Neural cell (in vitro differentiated cells): Measurements from ENCODE around the gene ZNF385D. TPM values are rescaled to one million over a fixed set of nuclear protein-coding genes. Genes with fewer than 3 reads are reported as not detected.

Source experiments
- H2AFZ ChIP-seq: fragments of 200-600, 300-800 bp; sonication (generic), shearing (Covaris generic); 2 replicates; pipeline ENCODE4 v1.6.0; 2014; ENCODE audit warnings: low read depth, mild to moderate bottlenecking, antibody characterized with exemption, low read length, moderate library complexity
- H3F3A ChIP-seq: fragments of 200-600 bp; shearing (Covaris generic); 2 replicates; pipeline ENCODE4 v1.6.1; 2016; ENCODE audit warnings: mild to moderate bottlenecking, moderate library complexity, mixed read lengths, antibody characterized with exemption, low read length; ENCODE audit not compliant: insufficient read depth, poor library complexity, severe bottlenecking
- H3K27ac ChIP-seq: fragments of 200-600, 300-800 bp; sonication (generic), shearing (Covaris generic); 2 replicates; pipeline ENCODE4 v1.5.1; 2014; ENCODE audit warnings: mild to moderate bottlenecking, low read length, moderate library complexity
- H3K27me3 ChIP-seq: fragments of 300-800, 200-600 bp; sonication (generic), shearing (Covaris generic); 2 replicates; pipeline ENCODE4 v1.6.0; 2014; ENCODE audit warnings: mild to moderate bottlenecking, low read depth, low read length, moderate library complexity; ENCODE audit not compliant: insufficient read depth
- H3K36me3 ChIP-seq: fragments of 300-800, 200-600 bp; sonication (generic), shearing (Covaris generic); 2 replicates; pipeline ENCODE4 v1.5.1; 2014; ENCODE audit warnings: mild to moderate bottlenecking, antibody characterized with exemption, low read length, moderate library complexity; ENCODE audit not compliant: insufficient read depth
- H3K4me2 ChIP-seq: fragments of 300-800, 200-600 bp; sonication (generic), shearing (Covaris generic); 2 replicates; pipeline ENCODE4 v1.6.0; 2014; ENCODE audit warnings: mild to moderate bottlenecking, low read length
- H3K4me3 ChIP-seq: fragments of 300-800, 200-600 bp; sonication (generic), shearing (Covaris generic); 2 replicates; pipeline ENCODE4 v1.5.1; 2014; ENCODE audit warnings: mild to moderate bottlenecking, low read length, moderate library complexity
- H3K79me2 ChIP-seq: fragments of 200-600 bp; shearing (Covaris generic); replicated peaks from 2 replicates; pipeline ENCODE4 v1.6.0; 2014; ENCODE audit warnings: mild to moderate bottlenecking, low read length, moderate library complexity; ENCODE audit not compliant: insufficient read depth
- H3K9ac ChIP-seq: fragments of 300-800, 200-600 bp; sonication (generic), shearing (Covaris generic); 2 replicates; pipeline ENCODE4 v1.6.1; 2016; ENCODE audit warnings: mild to moderate bottlenecking, low read length, mixed read lengths
- H3K9me2 ChIP-seq: fragments of 200-600 bp; shearing (Covaris generic); 2 replicates; pipeline ENCODE4 v1.6.1; 2016; ENCODE audit warnings: mild to moderate bottlenecking, low read length, mixed read lengths; ENCODE audit not compliant: insufficient read depth
- H3K9me3 ChIP-seq: fragments of 200-600, 300-800 bp; sonication (generic), shearing (Covaris generic); 2 replicates; pipeline ENCODE4 v1.6.1; 2016; ENCODE audit warnings: mild to moderate bottlenecking, mixed run types, low read length, moderate library complexity, mixed read lengths
- H4K20me1 ChIP-seq: fragments of 200-600 bp; shearing (Covaris generic); 2 replicates; pipeline ENCODE4 v1.6.1; 2016; ENCODE audit warnings: mild to moderate bottlenecking, mixed run types; ENCODE audit not compliant: insufficient read depth
- EP300 ChIP-seq: fragments of 450-650 bp; conservative IDR thresholded peaks from 2 replicates; pipeline ENCODE4 v1.6.1; 2014; ENCODE audit warnings: antibody characterized with exemption, mild to moderate bottlenecking, moderate library complexity; ENCODE audit not compliant: poor library complexity, severe bottlenecking
- EZH2 ChIP-seq: fragments of 200-600, 300-800 bp; shearing (Covaris generic), sonication (generic); IDR thresholded peaks from 2 replicates; pipeline ENCODE4 v1.6.1; 2014; ENCODE audit warnings: antibody characterized with exemption, low read length, borderline replicate concordance, mild to moderate bottlenecking; ENCODE audit not compliant: insufficient read depth, poor library complexity, severe bottlenecking
- MXI1 ChIP-seq: fragments of 450-650 bp; conservative IDR thresholded peaks from 2 replicates; pipeline ENCODE4 v1.6.1; 2014; ENCODE audit warnings: antibody characterized with exemption, mild to moderate bottlenecking; ENCODE audit not compliant: poor library complexity, severe bottlenecking
- POLR2AphosphoS5 ChIP-seq: IDR thresholded peaks from 2 replicates; pipeline ENCODE4 v1.6.1; 2012
- RAD21 ChIP-seq: fragments of 450-650 bp; conservative IDR thresholded peaks from 2 replicates; pipeline ENCODE4 v1.6.1; 2014; ENCODE audit warnings: antibody characterized with exemption, mild to moderate bottlenecking, moderate library complexity
- SMC3 ChIP-seq: fragments of 450-650 bp; conservative IDR thresholded peaks from 2 replicates; pipeline ENCODE4 v1.6.1; 2014; ENCODE audit warnings: antibody characterized with exemption, mild to moderate bottlenecking, moderate library complexity; ENCODE audit not compliant: poor library complexity
- TAF1 ChIP-seq: IDR thresholded peaks from 2 replicates; pipeline ENCODE4 v1.6.1; 2012; ENCODE audit warnings: low read depth
- polyA plus RNA-seq: library from polyadenylated mRNA; depleted of rRNA; stranded (reverse); fragments of >200 nt; gene quantifications from 2 replicates; pipeline ENCODE4 v1.2.3, GENCODE V29; 2014
- TF ChIP-seq, protein P1 (sequence below): fragments of 450-650 bp; IDR thresholded peaks from 2 replicates; pipeline ENCODE4 v1.5.1; 2014; ENCODE audit warnings: antibody characterized with exemption, mild to moderate bottlenecking, moderate library complexity; ENCODE audit not compliant: poor library complexity, severe bottlenecking
- TF ChIP-seq, protein P2 (sequence below): IDR thresholded peaks from 2 replicates; pipeline ENCODE4 v1.6.1; 2012; ENCODE audit warnings: borderline replicate concordance

The ZNF385D gene
- polyA plus RNA-seq, 1 donor from 2014 or later: 3.4 TPM

DNA sequence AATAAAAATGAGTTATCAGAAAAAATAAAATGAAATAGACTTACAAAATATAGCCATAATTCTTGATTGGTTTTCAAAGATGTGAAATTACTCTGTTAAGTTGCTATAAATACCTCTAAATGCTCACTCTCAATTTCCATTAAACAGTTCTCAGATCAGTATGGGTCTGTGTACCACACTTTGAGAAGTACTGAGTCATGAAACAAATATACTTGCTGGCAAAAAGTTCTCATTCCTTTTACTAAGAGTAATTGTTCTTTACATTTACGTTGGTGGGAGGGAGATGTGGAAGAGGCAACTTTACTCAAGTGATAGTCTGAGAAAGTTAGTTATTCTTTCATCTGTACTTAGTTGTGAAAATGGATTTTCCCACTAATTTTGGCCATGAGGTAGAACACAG lies 96.3 kb downstream of the ZNF385D start:
- Histone ChIP-seq H3K9me2 (no peaks in the 10 kb centered on the region), H3K27me3 (no peaks in the 10 kb centered on the region), H3K9ac (no peak overlapping the region), H2AFZ (no peak overlapping the region), H4K20me1 (no peaks in the 10 kb centered on the region), H3K9me3 (no peaks in the 10 kb centered on the region), H3K79me2 (no peaks in the 10 kb centered on the region), H3K36me3 (no peaks in the 10 kb centered on the region), H3F3A (no peaks in the 10 kb centered on the region), H3K27ac (no peak overlapping the region), H3K4me3 (no peak overlapping the region), H3K4me2 (no peak overlapping the region)
- TF ChIP-seq RAD21 (no peak), EP300 (no peak), POLR2AphosphoS5 (no peak), MXI1 (no peak), SMC3 (no peak), TAF1 (no peak), EZH2 (no peak)
- TF ChIP-seq, protein P1, sequence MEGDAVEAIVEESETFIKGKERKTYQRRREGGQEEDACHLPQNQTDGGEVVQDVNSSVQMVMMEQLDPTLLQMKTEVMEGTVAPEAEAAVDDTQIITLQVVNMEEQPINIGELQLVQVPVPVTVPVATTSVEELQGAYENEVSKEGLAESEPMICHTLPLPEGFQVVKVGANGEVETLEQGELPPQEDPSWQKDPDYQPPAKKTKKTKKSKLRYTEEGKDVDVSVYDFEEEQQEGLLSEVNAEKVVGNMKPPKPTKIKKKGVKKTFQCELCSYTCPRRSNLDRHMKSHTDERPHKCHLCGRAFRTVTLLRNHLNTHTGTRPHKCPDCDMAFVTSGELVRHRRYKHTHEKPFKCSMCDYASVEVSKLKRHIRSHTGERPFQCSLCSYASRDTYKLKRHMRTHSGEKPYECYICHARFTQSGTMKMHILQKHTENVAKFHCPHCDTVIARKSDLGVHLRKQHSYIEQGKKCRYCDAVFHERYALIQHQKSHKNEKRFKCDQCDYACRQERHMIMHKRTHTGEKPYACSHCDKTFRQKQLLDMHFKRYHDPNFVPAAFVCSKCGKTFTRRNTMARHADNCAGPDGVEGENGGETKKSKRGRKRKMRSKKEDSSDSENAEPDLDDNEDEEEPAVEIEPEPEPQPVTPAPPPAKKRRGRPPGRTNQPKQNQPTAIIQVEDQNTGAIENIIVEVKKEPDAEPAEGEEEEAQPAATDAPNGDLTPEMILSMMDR: no peak
- TF ChIP-seq, protein P2, sequence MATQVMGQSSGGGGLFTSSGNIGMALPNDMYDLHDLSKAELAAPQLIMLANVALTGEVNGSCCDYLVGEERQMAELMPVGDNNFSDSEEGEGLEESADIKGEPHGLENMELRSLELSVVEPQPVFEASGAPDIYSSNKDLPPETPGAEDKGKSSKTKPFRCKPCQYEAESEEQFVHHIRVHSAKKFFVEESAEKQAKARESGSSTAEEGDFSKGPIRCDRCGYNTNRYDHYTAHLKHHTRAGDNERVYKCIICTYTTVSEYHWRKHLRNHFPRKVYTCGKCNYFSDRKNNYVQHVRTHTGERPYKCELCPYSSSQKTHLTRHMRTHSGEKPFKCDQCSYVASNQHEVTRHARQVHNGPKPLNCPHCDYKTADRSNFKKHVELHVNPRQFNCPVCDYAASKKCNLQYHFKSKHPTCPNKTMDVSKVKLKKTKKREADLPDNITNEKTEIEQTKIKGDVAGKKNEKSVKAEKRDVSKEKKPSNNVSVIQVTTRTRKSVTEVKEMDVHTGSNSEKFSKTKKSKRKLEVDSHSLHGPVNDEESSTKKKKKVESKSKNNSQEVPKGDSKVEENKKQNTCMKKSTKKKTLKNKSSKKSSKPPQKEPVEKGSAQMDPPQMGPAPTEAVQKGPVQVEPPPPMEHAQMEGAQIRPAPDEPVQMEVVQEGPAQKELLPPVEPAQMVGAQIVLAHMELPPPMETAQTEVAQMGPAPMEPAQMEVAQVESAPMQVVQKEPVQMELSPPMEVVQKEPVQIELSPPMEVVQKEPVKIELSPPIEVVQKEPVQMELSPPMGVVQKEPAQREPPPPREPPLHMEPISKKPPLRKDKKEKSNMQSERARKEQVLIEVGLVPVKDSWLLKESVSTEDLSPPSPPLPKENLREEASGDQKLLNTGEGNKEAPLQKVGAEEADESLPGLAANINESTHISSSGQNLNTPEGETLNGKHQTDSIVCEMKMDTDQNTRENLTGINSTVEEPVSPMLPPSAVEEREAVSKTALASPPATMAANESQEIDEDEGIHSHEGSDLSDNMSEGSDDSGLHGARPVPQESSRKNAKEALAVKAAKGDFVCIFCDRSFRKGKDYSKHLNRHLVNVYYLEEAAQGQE: no peak

DNA sequence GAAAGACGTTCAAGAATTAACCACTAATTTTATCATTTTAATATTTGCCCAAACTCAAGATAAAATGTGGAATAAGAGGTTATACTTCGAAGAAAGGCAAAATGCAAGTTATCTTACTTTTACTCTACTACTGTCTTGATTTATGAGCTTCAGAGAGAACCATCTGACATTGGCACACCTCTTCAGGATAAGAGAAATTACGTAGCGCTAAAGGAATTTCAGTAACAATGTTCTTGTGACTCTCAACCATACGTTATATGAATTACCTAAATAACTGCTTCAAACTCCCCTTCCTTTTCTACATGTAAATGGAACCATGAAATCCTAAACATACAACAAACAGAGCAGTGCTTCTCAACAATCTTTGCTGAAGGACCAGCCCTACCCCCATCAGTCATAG lies 96.8 kb downstream of the ZNF385D start:
- H3K9me3 ChIP-seq: no peaks in the 10 kb centered on the region
- H3K4me3 ChIP-seq: no peak overlapping the region
- no peaks in the 10 kb centered on the region for H3K9me2 ChIP-seq
- H3K27me3 ChIP-seq: no peaks in the 10 kb centered on the region
- H3K36me3 ChIP-seq: no peaks in the 10 kb centered on the region
- H4K20me1 ChIP-seq: no peaks in the 10 kb centered on the region
- H3K27ac ChIP-seq: no peak overlapping the region
- H3K79me2 ChIP-seq: no peaks in the 10 kb centered on the region
- H3F3A ChIP-seq: no peaks in the 10 kb centered on the region
- no peak overlapping the region for H3K4me2 ChIP-seq
- TF ChIP-seq RAD21 (no peak), EZH2 (no peak), MXI1 (no peak), POLR2AphosphoS5 (no peak), SMC3 (no peak), EP300 (no peak), TAF1 (no peak)
- TF ChIP-seq, protein P1: no peak
- TF ChIP-seq, protein P2: no peak
- H2AFZ ChIP-seq: no peak overlapping the region
- no peak overlapping the region for H3K9ac ChIP-seq
